Epidermal melanocyte (primary cell): ENCODE data around the gene FAM236D.
"Not testable (repeated sequence)": the region's sequence is repeated elsewhere in the genome, so short reads cannot be mapped to it uniquely, and the experiment has no call there.

Experiments used
- DNase-seq: peaks from one replicate; pipeline ENCODE4 v3.0.0; 2011; ENCODE audit warnings: low spot score; ENCODE audit not compliant: insufficient read length

FAM236D gene

DNA sequence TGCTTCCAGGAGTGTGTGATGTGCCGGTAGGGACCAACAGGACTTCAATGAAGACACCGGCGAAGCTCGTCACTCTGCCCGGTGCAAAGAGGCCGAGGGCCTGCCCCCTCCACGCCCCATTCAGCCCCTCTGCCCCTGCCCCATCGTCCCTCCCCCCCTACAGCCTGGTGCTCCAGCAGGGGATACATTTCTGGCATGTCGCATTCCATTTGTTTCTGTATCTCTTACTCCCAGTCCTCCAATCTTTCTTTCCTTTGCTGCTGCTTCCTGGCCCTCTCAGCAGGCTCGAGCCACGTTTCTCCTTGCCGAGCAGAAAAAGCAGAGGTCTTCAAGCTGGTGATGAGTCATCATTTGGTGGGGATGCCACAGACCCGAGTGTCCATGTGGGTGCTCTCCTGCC is at the start of gene FAM236D:
Gene FAM236D (minus strand): TSS at position 101 of the 400 bp plus-strand sequence. CDS start 100 bp downstream, at position 1.
- DNase-seq: not testable (repeated sequence)

DNA sequence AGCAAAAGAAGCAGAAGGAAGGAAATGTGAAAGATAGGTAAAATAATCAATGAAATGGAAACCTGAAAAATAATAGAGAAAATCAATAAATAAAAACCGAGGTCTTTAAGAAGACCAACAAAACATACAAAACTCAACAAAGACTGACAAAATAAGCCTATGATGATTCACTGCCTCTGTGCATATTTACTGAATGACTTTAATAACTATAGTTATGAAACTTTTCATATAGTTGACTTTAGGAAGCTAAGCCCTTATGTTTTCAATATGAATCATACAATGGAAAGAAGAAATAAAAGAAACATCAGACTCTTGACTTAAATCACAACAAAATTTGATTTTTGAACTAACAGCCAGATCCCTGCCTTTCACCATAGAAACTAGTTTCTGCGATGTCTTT is 29.5 kb upstream of the FAM236D start:
- not testable (repeated sequence) for DNase-seq

DNA sequence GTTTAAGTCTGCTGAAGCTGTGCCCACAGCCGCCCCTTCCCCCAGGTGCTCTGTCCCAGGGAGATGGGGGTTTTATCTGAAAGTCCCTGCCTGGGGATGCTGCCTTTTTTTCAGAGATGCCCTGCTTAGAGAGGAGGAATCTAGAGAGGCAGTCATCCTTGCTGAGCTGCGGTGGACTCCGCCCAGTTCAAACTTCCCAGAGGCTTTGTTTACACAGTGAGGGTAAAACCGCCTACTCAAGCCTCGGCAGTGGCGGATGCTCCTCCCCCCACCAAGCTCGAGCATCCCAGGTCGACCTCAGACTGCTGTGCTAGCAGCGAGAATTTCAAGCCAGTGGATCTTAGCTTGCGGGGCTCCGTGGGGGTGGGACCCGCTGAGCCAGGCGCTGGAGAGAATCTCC is 22.7 kb upstream of the FAM236D start:
- not testable (repeated sequence) for DNase-seq

DNA sequence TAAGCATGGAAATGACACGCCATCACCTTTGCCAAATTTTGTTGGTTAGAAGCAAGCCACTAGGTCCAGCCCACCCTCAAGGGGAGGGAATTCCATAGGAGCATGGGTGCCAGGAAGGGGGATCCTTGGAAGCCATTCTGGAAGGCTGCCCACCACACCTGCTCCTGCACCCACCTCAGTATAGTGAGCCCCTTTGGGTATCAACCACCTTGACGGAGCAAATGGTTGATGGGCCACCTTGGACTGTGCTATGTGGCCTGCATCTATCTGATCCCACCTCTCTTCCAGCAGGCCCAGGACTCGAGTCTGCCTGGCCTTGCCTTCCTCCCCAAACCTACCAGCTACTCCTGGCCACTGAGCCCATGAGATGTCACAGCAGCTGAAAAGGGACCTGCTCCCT is 17.6 kb downstream of the FAM236D start:
- not testable (repeated sequence) for DNase-seq

DNA sequence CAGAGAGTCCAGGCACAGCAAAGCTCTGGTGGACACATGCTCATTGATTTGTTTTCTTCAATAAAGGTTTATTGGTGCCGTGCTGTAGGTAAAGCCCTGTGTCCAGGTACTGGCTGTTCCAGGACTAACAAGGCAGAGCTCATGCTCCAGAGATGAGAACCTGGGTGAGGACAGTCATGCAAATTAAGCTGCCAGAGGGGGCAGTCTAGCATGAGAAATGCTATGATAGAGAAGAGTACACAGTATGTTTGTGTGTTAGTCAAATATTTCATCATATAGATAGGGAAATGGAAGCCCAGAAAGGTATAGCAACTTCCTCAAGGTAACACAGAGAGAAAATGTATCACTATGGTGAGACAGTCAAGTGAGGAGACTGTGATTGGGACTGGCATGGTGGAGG is 19.9 kb downstream of the FAM236D start:
- not testable (repeated sequence) for DNase-seq

DNA sequence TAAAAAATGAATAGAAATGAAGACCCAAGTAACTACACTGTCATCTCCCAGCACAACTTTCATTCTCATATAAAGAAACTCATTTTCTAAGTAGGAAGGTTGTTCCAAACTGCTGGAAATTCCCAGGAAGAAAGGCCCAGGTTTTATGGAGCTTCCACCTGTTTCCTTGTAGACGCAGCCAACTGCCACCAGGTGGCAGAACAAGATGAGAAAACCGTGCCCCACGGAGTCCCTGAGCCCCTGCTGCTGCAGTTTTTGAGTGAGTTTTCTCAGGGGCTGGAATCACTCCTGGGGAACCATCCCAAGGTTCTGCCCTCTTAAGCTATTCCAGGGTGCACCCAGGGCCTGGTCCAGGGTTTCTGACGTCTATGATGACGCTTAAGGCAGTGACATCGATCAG is 24.0 kb downstream of the FAM236D start:
- DNase-seq: not testable (repeated sequence)

DNA sequence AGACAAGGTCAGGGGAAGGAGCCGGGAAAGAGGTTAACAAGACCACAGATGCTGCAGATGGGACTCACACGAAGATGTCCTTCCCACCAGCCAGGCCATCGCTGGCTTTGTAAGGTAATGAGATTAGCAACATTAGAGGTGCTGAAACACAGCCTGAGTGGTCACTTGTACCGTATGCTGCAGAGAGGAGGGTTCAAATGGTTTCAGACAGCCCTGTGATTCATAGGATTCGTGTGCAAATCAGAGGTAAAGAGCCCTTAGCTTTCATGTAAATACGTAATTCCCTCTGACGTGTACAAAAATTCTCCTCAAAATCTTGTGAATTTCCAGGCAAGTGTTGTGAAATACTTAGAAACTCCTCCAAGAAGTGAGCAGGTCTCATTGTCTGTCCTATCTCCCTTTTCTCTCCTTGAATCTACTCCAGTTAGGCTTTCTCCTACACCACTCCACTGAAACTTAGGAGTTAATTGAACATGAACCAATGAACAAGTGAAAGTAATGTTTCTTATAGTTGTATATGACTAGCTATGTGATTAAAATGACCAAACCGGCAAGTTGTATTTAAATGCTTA is 24.6 kb downstream of the FAM236D start:
- DNase-seq: not testable (repeated sequence)

DNA sequence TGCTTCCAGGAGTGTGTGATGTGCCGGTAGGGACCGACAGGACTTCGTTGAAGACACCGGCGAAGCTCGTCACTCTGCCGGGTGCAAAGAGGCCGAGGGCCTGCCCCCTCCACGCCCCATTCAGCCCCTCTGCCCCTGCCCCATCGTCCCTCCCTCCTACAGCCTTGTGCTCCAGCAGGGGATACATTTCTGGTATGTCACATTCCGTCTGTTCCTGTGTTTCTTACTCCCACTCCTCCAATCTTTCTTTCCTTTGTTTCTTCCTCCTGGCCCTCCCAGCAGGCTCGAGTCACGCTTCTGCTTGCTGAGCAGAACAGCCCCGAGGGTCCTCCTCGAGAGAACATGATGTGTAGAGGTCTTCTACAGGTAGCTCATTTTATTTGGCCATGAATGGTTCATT is 25.4 kb downstream of the FAM236D start, which contains the start of gene FAM236B:
Gene FAM236B (minus strand): TSS at position 101 of the 400 bp plus-strand sequence. CDS start 100 bp downstream, at position 1.
- not testable (repeated sequence) for DNase-seq

DNA sequence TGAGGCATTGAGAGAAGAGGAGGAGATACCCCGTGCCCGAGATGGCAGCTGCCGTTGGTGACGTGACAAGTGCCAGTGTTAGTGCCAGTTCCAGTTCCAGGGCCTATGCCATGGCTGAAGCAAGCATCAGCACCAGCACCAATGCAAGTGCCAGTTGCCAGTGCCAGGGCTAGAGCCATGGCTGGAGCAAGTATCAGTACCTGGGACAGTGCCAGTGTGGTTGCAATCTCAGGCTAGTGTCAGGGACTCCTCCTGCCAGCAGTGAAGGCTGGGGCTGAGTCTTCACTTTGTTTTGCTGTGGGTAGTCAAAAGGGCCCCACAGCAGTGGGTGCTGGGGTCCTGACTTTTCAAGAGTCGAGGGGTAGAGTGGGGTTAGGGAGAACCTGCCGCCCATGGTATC is 29.9 kb downstream of the FAM236D start:
- DNase-seq: not testable (repeated sequence)

DNA sequence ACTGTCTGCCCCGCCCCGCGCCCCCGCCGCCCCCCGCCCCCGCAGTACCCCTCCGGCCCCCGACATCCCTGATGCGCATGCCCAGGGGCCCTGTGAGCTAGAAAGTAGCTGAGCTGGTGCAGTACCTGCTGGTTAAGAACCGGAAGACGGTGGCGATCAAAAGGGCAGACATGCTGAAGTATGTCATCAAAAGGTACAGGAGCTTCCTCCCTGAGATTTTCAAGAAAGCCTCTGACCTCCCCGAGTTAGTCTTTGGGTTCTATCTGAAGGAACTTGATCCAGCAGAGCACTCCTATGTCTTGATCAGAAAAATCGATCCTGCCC is 30.6 kb downstream of the FAM236D start:
- DNase-seq: not testable (repeated sequence)

DNA sequence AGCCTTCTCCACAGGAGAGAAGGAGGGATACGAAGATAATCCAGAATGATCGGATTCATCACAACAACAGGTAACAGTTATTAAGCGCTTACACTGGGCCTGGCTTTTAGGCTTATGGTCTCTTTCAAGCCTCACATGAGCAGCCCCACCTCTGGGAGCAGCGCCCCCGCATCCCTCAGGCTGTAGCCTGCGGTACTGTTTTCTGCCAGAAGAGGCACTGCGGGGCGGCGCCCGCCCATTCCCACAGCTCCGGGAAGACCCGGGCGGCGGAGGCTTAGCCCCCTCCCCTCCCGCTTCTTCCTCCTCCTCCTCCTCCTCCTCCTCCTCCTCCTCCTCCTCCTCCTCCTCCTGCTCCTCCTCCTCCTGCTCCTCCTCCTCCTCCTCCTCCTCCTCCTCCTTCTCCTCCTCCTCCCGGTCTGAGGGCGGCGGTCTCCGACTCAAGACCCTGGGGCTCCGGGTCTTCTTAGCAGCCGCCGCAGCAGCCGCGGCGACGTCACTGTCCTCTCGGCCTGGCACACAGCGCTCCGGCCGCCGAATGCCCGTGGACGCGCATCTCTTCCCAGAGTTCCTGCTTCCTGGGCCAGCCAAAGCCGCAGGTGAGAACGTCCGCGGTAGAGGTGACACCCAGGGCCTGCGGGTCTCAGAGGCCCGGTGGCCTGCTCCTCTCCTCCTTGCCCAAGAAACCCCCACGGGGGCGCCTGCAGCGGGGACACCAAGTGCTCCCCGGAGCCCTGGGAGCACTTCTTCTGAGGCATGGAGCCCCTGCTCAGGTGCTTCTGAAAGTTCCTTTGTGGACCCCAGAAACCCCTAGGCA is 31.1 kb downstream of the FAM236D start, which contains the start of gene DMRTC1B:
Gene DMRTC1B (plus strand): TSS at position 238 of the 814 bp plus-strand sequence. CDS start 68,246 bp downstream, outside the sequence.
- DNase-seq: not testable (repeated sequence)

DNA sequence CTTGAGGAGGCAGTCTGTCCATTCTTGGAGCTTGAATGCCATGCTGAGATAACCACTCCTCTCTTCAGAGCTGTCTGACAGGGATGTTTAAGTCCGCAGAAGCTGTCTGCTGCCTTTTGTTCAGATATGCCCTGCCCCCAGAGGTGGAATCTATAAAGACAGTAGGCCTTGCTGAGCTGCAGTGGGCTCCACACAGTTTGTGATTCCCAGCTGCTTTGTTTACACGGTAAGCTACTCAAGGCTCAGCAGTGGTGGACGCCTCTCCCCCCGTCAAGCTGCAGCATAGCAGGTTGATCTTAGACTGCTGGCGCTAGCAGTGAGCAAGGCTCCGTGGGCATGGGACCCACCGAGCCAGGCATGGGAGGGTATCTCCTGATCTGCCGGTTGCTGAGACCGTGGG is 47.6 kb downstream of the FAM236D start:
- not testable (repeated sequence) for DNase-seq
